Activated CD4-positive, alpha-beta T cell treated with anti-CD3 and anti-CD28 coated beads, Interleukin-2, amount 50 U/mL, for 1 hour (primary cell): ENCODE measurements around the gene AIM2.
A peak's percentile ranks its signal among the peaks of the same experiment; 100 is the strongest.
"Not testable (repeated sequence)": the region's sequence is repeated elsewhere in the genome, so short reads cannot be mapped to it uniquely, and the experiment has no call there.

Experiments
- DNase-seq: peaks from one replicate; pipeline ENCODE4 v3.0.0-alpha.2; 2020

AIM2 gene, protein sequence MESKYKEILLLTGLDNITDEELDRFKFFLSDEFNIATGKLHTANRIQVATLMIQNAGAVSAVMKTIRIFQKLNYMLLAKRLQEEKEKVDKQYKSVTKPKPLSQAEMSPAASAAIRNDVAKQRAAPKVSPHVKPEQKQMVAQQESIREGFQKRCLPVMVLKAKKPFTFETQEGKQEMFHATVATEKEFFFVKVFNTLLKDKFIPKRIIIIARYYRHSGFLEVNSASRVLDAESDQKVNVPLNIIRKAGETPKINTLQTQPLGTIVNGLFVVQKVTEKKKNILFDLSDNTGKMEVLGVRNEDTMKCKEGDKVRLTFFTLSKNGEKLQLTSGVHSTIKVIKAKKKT

DNA sequence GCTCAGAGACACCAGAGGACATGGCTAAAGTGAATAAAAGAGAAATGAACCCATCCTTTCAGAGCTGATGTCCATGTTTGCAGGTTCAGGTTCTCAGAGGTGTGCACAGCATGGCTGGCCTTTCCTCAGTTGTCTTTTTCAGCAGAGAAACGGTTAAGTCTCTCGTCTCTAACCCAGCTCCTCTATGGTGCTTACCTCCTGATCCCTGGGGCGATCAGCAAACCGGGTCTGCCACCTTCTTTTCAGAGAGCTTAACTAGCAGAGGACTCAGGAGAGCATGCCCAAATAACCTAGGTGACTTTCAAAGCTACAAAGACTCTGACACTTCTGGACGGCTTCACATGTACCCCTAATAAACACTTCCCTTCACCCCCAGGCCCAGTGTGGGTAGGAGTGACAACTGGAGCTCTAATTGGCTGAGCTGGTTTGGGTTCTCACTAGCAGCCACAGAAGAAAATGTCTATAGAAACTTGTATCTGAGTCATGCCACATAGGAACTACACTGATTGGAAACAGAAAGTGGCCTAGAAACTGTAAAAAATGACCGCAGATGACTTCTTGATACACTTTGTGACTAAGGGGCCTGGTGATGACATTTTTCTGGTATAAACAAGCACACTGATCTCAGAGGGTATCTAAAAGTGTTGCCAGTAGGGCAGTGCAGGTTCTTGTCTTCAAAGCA, at the start of gene AIM2:
TSS of gene AIM2 (minus strand) at position 329 of the 682 bp plus-strand sequence. CDS start 3,267 bp downstream, outside the sequence.
- peak; percentile 49 for DNase-seq

DNA sequence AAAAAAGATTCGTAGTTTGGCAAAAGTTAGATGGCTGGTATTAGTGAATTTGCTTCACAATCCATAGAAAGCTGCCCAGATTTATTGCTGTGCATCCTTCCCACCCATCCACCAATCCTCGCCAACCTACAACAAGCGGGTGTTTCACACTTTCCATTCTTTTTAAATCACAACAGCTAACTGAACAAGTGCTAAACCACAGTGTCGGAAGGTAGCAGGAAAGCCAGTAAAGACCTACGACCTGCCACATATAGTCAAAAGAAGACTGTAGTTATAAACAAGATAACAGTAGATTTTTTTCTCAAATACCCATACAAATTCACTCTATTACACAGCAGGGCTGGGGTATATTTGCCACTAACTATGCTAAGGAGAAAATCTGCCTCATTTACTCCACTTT, 47.0 kb upstream of the AIM2 start:
- DNase-seq, result no peak

DNA sequence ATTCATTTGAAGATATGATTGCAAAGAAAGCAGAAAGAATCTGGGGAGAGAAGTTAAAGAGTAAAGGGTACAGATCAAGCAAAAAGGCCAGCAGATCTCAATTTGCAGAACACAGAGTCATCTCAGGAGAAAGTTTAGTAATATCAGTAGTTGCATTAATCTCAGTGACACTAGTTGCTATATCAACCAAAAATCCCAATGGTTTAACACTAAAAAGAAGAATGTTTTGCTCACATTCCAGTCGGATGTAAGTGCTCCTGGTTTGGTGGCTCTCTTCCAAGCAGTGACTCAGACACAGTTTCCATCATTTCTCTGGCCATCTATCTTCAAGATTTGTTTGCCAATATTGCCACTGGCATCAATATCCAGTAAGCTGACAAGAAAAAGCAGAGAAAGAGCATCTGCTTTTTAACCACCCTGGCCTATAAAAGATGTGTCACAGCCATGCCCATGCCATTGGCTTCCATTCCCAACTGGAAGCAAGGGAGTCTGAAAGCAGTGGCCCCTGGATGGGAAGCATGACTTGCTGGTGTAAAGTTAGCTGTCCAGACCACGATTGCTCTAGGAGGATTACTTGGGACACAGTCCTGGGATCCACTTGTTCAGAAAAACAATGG, 45.5 kb upstream of the AIM2 start:
- DNase-seq, result no peak

DNA sequence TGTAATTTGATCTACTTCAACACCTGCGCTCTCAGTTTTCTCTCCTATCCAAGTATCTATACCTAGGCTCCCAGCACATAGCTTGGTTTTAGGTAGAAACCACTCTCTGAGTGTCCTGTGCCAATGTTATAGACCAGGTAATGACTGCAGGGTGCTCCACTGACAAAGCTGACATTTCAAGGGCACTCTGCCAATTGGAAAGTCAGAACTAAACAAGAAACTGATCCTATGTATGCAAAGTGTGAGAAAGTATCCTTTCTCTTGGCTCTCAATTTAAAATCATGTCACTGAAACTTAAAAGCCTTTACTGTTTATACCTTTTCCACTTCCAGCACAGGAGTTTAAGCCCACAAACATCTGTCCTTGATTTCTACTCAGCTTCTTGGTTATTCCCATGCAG, 45.0 kb upstream of the AIM2 start:
- no peak for DNase-seq

DNA sequence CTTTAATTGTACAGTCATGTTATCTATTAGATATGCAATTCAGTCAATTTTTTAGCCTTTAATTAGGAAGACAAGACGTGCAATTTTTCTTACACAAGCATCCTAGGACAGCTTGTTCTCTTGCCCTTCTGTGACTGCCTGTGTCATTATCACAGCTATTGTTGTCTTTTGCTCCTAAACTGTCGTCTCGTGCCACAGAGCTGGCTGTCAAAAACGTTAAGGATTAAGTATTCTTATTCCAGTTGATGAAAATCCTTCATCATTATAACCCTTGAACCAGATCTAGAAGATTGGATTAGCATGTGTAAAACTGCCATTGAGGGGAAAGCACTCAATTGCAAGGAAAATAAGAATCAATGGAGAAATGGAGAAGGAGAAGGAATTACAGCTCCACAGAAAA, 43.8 kb upstream of the AIM2 start:
- no peak for DNase-seq

DNA sequence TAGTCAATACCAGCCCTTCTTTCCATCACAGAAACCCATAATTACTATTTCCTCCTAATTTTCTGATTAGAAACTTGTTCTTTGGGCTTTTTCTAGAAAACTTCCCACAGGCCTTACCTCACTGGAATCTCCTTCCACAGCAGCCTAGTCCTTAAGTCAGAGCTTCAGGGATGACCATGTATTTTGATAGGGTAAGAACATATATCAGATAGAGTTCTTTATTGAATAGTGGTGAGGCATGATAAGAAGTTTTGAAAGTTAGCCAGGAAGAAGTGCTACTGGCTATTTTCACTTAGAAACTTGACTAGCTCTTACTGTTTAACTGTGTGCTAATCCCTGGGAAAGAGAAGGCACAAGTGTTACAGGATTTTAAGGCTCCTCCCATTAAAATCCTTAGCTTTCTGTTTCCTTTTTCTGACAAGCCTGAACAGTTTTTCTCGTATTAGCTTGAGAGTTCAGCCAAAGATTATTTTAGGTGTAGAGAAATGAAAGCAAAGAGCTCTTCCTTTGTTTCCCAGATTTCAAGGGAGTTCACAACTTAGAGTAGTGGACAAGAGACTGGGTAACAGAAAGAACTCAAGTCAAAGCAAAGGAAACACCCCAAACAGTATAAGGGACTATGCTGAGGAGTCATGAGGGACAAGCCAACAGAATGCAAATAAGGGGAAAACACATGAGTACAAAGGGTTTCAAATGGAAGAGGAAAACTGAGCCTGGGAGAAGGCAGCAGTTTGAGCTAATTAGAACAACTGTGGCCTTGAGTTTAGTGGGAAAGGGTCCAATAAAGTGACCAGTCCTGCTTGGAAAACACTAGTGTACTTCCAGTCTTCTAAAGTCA, 37.2 kb upstream of the AIM2 start:
- DNase-seq, result no peak

DNA sequence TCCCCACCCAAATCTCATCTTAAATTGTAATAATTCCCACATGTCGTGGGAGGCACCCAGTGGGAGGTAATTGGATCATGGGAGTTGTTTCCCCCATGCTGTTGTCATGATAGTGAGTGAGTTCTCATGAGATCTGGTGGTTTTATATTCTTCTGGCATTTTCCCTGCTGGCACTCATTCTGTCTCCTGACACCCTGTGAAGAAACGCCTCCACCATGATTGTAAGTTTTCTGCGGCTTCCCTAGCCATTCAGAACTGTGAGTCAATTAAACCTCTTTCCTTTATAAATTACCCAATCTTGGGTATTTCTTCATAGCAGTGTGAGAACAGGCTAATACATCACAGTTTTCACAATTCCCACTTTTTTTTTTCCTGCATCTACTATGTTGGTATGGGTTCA, 26.5 kb upstream of the AIM2 start:
- DNase-seq, result not testable (repeated sequence)

DNA sequence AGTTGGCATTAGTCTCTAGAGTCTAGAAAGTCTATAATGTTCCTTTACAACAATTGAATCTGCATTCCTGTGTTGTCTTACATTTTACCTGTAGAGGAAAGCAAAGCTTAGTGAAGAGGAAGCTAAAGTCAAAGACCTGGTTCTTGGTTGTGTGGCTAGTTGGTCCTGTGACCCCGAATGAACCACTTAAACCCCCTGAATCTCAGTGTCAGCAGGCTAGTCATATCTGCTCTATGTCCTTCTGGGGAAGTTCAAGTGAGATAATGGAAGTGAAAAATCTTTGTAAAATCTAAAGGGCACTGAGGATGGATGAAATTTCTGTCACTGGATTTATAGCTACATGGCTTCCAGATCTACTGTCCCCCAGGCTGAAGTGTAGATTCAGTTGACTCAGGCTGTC, 24.0 kb upstream of the AIM2 start:
- no peak for DNase-seq

DNA sequence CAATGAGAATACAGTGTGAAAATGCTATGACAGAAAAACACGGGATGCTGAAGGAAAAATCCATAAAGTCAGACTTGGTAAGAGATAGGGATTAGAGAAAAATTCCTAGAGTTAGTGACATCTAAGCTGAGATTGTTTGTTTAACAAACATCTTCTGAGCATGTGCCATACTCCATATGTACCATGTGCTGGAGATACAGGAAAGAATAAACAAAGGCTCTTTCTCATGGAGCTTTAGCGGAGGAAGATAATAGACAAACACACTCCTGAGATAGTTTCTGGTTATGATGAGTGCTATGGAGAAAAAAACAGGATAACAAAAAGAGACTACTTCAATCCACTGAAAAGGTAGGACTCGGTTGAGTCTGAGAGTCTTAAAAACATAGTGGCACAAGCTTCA, 22.0 kb upstream of the AIM2 start:
- no peak for DNase-seq

DNA sequence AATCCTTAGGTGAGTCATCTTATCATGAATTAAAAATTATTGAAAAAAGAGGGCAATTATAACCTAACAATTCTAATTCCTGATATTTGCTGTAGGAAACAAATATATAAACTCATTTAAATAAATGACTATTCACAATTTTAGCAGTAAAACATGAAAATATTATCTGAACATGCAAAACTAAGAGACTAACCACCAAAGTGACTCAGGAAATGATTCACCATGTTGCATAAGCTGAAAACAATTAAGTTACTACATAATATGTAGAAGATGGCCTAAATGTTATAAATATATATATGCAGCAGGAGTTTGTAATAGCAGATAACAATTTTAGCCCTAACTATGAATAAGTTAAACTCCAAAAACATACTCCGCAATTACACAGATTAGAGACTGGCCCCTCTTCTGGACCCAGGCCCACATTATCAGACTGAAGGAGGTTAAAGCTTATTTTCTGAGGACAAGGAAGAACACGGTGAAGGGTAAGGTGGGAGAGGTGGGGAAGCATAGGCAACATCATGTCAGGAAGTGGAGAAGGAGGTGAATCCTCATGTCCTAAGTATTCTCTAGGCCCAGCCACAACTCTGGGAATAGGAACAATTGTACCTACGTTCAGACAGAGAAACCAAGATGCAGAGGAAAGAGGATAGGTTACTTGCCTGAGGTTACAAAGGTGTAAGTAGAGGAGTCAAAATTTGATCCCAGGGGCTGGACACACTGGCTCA, 15.6 kb upstream of the AIM2 start:
- DNase-seq, result no peak

DNA sequence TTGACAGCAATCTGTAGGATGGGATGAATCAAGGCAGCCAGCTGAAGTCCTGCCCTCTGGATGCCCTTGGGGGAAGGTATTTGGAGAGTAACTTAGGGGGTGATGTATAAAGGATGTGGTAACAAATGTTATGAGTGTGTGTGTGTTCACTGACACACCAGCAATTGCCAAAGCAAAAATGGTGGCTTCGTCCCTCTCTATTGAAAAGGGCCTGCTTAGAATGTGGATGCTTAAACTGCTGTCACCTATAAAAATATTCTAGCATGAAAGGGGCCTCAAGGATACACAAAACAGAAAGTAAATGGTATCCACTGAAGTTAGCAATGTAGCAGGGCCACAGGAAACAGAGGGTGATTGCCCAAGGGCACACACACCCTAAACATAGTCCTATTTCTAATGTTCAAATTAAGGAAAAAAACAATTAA, 15.1 kb upstream of the AIM2 start:
- no peak for DNase-seq

DNA sequence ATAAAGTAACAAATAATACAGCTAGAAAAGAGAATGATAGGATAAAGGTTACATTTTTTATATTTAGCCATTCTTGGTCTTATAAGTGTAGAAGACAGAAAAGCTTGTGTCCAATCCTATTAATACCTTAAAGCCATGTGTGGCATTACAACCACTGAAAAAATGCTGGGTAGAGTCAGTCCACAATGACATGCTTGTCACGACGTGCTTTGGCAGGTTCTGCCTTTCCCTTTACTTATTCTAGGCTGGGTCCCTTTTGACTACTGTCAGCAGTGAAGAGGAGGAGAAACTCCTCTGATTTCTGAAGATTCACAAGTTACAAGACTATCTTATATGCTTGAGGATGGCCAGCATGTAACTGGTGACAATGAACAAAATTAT, 14.6 kb upstream of the AIM2 start:
- no peak for DNase-seq

DNA sequence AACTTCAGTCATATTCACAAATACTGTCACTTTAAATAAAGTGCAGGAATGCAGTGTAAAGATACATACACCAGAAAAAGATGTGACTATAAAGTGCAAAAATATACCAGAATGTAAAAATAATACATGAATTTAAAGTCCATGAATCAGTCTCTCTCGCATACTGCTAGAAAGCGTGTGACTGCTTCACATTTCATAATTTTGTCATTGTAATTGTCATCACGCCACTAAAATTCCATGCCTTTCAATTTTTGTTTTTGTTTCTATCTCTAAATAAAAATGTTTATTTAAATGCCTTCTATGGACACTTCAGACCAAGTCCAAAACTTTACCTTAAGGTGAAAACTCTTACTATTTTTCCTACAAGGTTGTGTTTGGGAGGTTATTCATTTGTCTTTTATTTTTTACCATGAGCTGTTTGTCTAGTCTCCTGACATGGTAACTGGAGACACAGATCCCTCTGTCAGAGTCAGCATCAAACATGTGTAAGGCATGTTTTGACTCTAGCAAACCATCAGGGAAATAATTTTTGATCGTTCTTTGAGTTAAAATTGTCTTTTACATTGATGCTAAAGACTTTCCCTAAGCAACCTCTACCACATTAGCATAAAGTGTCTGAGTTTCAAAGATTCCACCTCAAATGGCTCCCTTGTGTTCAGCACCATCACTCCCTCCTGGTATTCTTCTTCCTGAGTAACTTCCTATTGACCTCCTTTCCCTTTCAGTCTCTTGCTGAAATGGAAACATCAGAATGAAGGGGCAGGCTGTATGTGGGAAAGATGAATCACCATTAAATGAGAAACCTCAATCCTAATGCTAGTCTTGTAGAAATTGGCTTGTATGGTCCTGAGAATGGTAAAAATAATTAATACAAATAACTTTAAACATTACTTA, 14.0 kb upstream of the AIM2 start:
- no peak for DNase-seq

DNA sequence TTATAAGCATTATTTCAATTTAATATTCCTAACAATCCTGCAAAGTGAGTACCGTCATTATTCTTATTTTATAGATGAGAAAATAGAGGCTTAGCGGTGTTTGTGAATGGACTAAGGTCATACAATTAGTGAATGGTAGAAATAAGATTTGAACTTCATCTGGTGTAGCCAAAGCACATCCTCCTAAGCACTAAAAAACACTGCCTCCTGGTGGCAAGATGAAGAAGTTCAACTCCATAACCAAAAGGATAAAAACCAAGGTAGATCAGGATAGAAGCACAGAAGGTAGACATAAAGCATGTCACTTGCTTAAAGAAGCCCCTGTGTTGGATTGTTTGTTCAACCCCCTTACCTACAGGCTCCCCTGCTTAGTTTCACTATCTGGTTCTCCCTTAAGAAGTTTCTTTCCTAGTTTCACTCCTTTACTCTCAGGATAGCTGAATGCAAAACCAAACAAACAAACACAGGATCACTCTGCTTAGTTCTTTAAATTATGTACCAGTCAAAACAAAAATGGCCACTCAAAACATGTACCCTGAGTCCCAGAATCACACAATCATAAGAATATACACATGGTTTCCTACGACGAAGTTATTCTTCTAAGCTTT, 12.7 kb upstream of the AIM2 start:
- no peak for DNase-seq

DNA sequence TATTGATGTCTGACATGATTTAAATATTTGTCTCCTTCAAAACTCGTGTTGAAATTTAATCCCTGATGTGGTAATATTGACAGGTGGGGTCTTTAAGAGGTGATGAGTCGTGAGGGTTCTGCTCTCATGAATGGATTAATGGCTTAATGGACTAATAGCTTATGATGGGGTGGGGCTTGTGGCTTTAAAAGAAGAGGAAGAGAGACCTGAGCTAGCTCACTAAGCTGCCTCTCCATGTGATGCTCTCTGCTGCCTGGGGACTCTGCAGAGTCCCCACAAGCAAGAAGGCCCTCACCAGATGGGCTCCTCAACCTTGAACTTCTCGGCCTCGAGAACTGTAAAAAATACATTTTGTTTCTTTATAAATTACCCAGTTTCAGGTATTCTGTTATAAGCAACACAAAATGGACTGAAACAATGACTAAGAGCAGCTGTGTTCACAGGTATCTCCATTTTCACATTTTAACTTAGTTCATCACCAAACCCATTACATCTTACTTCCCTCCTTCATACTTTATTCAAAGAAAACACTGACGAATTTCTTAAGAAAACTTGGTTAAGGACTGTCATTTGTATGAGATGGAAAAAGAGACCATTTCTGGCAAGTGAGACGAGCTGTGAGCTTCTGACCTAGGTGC, 12.1 kb upstream of the AIM2 start:
- DNase-seq, result no peak

DNA sequence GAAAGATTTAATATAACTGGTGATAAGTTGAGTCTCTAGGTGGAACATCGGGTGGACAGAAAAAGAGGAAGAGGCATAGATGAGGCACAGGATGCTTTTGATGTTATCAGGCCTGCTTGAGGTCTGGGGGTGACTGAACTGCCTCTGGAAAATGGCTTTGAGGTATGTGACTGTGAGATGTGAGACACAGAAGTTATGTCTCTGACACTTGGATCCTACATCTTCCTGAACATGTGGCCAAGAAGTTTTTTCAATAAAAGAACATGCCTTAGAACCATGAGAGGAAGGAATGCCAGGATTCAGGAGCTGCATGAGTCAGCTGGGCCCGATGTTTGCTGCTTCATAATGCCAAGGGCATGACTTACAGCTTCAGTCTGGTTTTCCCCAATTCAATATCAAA, 11.5 kb upstream of the AIM2 start:
- no peak for DNase-seq

DNA sequence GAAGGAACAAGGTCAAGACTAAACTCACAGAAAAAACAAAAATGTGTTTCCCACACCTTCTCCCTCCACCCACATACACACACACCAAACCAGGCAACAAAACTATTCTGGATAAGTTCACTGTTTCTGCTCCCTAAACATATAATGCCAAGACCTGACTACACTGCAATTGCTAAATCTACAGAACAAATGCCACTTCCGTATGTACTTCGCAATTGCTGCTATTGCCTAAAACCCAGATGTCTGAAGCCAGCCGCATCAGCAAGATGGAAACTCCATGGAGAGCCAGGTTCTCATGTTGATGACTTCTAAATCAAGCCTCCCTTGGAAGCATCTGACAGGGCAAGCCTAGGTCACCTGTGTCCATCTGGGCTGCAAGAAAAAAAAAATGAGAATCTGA, 8.3 kb upstream of the AIM2 start:
- no peak for DNase-seq

DNA sequence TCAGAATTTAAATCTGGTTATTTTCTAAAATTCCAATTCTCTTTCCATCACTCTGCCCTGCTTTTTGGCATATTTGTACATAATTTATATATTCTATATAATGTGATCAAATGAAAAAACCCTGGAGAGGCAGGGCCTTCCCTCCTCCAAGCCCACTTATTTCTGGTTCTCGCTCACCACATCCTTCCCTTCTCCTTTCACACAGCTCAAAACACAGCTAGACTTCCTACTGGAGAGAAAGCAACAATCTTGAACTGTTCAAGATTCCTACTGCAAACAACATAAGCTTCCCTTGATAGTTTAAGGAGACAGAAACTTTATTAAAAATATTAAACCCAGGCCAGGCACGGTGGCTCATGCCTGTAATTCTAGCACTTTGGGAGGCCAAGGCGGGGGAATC, 7.6 kb upstream of the AIM2 start:
- no peak for DNase-seq

DNA sequence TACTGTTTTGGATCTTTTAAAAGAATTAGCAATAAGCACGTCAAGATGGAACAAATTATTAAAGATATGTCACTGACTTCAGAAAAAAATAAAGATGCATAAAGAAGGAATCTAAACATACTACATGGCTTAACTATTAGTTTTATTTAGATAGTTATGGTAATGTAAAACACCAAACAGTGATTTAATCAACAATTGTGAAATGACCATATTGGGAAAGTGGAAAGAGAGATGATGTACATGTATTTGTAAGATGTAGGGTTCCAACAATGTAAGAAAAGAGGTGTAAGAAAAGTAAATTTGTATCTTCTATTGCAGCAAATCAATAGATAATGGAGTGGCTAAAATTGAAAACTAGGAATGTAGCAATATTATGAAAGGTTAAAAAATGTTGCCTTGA, 6.4 kb upstream of the AIM2 start:
- no peak for DNase-seq

DNA sequence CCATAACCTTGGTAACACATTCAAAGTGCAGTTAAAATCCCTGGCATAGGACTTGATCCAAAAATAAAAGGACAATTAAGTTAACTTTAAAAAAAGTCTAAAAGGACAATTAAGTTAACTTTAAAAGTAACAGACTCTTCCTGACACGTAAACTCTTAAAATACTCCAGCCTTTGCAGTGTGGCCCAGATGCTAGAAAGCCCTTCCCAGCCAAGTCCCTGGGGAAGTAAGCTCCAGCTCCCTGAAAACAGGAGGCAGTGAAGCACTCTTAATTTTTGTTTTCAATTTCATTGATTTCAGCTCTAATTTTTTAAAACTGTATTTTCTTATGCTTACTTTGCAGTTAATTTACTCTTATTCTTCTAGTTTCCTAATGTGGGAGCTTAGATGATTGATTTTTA, 5.1 kb upstream of the AIM2 start:
- DNase-seq, result no peak

DNA sequence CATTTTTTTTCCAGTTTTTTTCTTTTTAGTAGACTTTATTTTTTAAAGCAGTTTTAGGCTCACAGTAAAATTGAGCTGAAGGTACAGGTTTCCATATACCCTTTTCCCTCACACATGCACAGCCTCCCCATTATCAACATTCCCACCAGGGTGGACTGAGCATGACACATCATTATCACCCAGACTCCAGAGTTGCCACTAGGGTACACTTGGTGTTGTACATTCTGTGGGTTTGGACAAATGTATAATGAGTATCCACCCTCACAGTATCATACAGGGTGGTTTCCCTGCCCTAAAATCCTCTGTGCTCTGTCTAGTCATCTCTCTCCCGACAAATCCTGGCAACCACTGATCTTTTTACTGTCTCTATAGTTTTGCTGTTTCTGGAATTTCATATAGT, 3.0 kb upstream of the AIM2 start:
- DNase-seq, result no peak
